K562 (cell line): Measurements from ENCODE around the gene MICU1. TPM values are rescaled to one million over a fixed set of nuclear protein-coding genes. Genes with fewer than 3 reads are reported as not detected.

ENCODE experiments used
- ATAC-seq: fragments of 200-7000 bp; cut with Tn5 transposase; 3 replicates; pipeline ENCODE4 v1.9.1; 2020; ENCODE audit warnings: moderate library complexity
- BruUV-seq: library from RNA; stranded (reverse); fragments of 400-500 nt; replicated peaks from 2 replicates; lab custom pipeline; 2021; lab: Mats Ljungman, UMichigan
- CTCF ChIA-PET: fragments of 300-600 bp; formaldehyde crosslinking; extraction: SDS; loops from one replicate; lab custom pipeline; 2021; ENCODE audit warnings: low intra/inter-chr PET ratio; lab: Yijun Ruan, JAX
- POLR2A ChIA-PET: fragments of 300-600, 350-650 bp; sonication (Branson Sonifier 250); formaldehyde crosslinking; extraction: SDS; loops from one replicate; lab custom pipeline; 2021; ENCODE audit warnings: antibody characterized with exemption, inconsistent platforms; lab: Yijun Ruan, JAX
- DNase-seq, 4 experiments: peaks; one replicate each; pipeline versions ENCODE4 v3.0.0 to v3.0.0-alpha.2; 2011 to 2018; ENCODE audit warnings: low spot score in 3 of 4, mixed read lengths in 3 of 4; ENCODE audit errors: extremely low read depth in 1 of 4
- FAIRE-seq: peaks from 2 replicates; lab custom pipeline; 2011; peaks lifted over from hg19 to GRCh38; lab: Jason Lieb, UNC
- H2AFZ ChIP-seq: 2 replicates; pipeline ENCODE4 v1.6.0; 2011; ENCODE audit warnings: low read depth, low read length, control low read depth, inconsistent platforms
- H3K27ac ChIP-seq: fragments of 200-600 bp; 3 replicates; pipeline ENCODE4 v1.8.0; 2011; ENCODE audit warnings: low read depth, mild to moderate bottlenecking, control low read depth, inconsistent platforms, low read length, moderate library complexity, mixed read lengths; ENCODE audit errors: extremely low read depth
- H3K27me3 ChIP-seq, 2 experiments: fragments of 300-600 bp in 1 of 2; 2 replicates in 1 of 2; 3 replicates in 1 of 2; pipeline versions ENCODE4 v1.6.0 to v1.8.0; 2011; ENCODE audit warnings: inconsistent platforms in 2 of 2, low read length in 2 of 2, mild to moderate bottlenecking in 1 of 2, mixed read lengths in 1 of 2, moderate library complexity in 1 of 2; ENCODE audit not compliant: control insufficient read depth in 2 of 2, insufficient read depth in 2 of 2
- H3K36me3 ChIP-seq: fragments of 300-600 bp; 3 replicates; pipeline ENCODE4 v1.8.0; 2011; ENCODE audit warnings: mild to moderate bottlenecking, low read length, inconsistent platforms; ENCODE audit not compliant: control insufficient read depth, insufficient read depth
- H3K4me1 ChIP-seq, 2 experiments: fragments of 200-600 bp in 1 of 2; replicated peaks in 1 of 2; 2 replicates in 1 of 2; 3 replicates in 1 of 2; pipeline versions ENCODE4 v1.5.1 to v1.8.0; 2011; ENCODE audit warnings: inconsistent platforms in 2 of 2, low read length in 2 of 2, mild to moderate bottlenecking in 1 of 2, mixed read lengths in 1 of 2, moderate library complexity in 1 of 2; ENCODE audit not compliant: control insufficient read depth in 2 of 2, insufficient read depth in 2 of 2
- H3K4me2 ChIP-seq: 2 replicates; pipeline ENCODE4 v1.6.1; 2011; ENCODE audit warnings: low read length, control low read depth, inconsistent platforms, mixed read lengths; ENCODE audit not compliant: insufficient read depth
- H3K4me3 ChIP-seq: fragments of 200-600 bp; sonication (generic), shearing (Covaris generic); 2 replicates; pipeline ENCODE4 v1.5.1; 2016; ENCODE audit warnings: control low read depth, inconsistent platforms
- H3K79me2 ChIP-seq: fragments of 200-600 bp; 3 replicates; pipeline ENCODE4 v1.8.0; 2011; ENCODE audit warnings: low read length, inconsistent platforms; ENCODE audit not compliant: control insufficient read depth, insufficient read depth
- H3K9ac ChIP-seq, 2 experiments: 2 replicates each; pipeline versions ENCODE4 v1.6.0 to v1.6.1; 2011; ENCODE audit warnings: low read depth in 2 of 2, low read length in 2 of 2, control low read depth in 1 of 2, inconsistent platforms in 1 of 2, mild to moderate bottlenecking in 1 of 2, mixed read lengths in 1 of 2; ENCODE audit not compliant: insufficient read depth in 1 of 2
- H3K9me1 ChIP-seq: one replicate; pipeline ENCODE4 v1.6.0; 2011; ENCODE audit warnings: inconsistent platforms, mild to moderate bottlenecking, low read length, moderate library complexity; ENCODE audit not compliant: control insufficient read depth, insufficient read depth
- H3K9me3 ChIP-seq: replicated peaks from 2 replicates; pipeline ENCODE4 v1.5.1; 2011; ENCODE audit warnings: low read depth, low read length, inconsistent platforms; ENCODE audit not compliant: control insufficient read depth, insufficient read depth
- H4K20me1 ChIP-seq: replicated peaks from 2 replicates; pipeline ENCODE4 v1.6.1; 2011; ENCODE audit warnings: low read length, inconsistent platforms, mixed read lengths; ENCODE audit not compliant: control insufficient read depth, insufficient read depth
- CBX3 ChIP-seq, 2 experiments: IDR thresholded peaks; 1 replicate in 1 of 2; 2 replicates in 1 of 2; pipeline ENCODE4 v1.6.1; 2012; ENCODE audit warnings: inconsistent platforms in 2 of 2, low read length in 2 of 2, borderline replicate concordance in 1 of 2, control low read depth in 1 of 2
- CEBPB ChIP-seq: fragments of 450-650 bp; IDR thresholded peaks from 2 replicates; pipeline ENCODE4 v1.6.1; 2016; ENCODE audit warnings: missing genetic modification characterization, missing compliant biosample characterization
- CHD2 ChIP-seq: IDR thresholded peaks from 2 replicates; pipeline ENCODE4 v1.6.1; 2011; ENCODE audit warnings: low read depth, low read length
- KLF10 ChIP-seq: fragments of 250-450 bp; sonication (Bioruptor Pico); IDR thresholded peaks from 2 replicates; pipeline ENCODE4 v1.6.1; 2021; ENCODE audit warnings: matching md5 sums
- MAFG ChIP-seq: fragments of 450-650 bp; conservative IDR thresholded peaks from 2 replicates; pipeline ENCODE4 v1.6.1; 2016; ENCODE audit warnings: missing genetic modification characterization, missing compliant biosample characterization
- MNT ChIP-seq, 2 experiments: fragments of 450-650 bp; conservative IDR thresholded peaks; 2 replicates each; pipeline ENCODE4 v1.6.1; 2017; ENCODE audit warnings: mild to moderate bottlenecking in 2 of 2, moderate library complexity in 2 of 2
- NCOA1 ChIP-seq: fragments of 450-650 bp; IDR thresholded peaks from 2 replicates; pipeline ENCODE4 v1.6.1; 2016; ENCODE audit warnings: low read depth
- PYGO2 ChIP-seq: fragments of 450-650 bp; IDR thresholded peaks from 2 replicates; pipeline ENCODE4 v1.6.1; 2016; ENCODE audit warnings: mild to moderate bottlenecking, missing genetic modification characterization, moderate library complexity, missing compliant biosample characterization
- SP2 ChIP-seq: IDR thresholded peaks from 2 replicates; pipeline ENCODE4 v1.6.1; 2011; ENCODE audit warnings: mild to moderate bottlenecking, low read depth, low read length, moderate library complexity; ENCODE audit not compliant: poor library complexity, severe bottlenecking; ENCODE audit errors: extremely low read depth
- TGIF2 ChIP-seq: sonication (generic); formaldehyde crosslinking; IDR thresholded peaks from 2 replicates; pipeline ENCODE4 v1.8.1; 2022; ENCODE audit warnings: mild to moderate bottlenecking, missing genetic modification reagents, moderate library complexity
- TRIM24 ChIP-seq, 2 experiments: fragments of 450-650 bp; IDR thresholded peaks; 2 replicates each; pipeline ENCODE4 v1.6.1; 2016
- U2AF2 ChIP-seq: fragments of 200-400 bp; formaldehyde crosslinking; optimal IDR thresholded peaks from 2 replicates; pipeline ENCODE3; 2017; ENCODE audit warnings: low read depth, mild to moderate bottlenecking, low read length
- ZBTB1 ChIP-seq: sonication (generic); formaldehyde crosslinking; IDR thresholded peaks from 2 replicates; pipeline ENCODE4 v1.8.1; 2023; ENCODE audit warnings: missing genetic modification reagents, low read depth, mild to moderate bottlenecking, borderline replicate concordance
- ZBTB12 ChIP-seq: fragments of 250-450 bp; sonication (Bioruptor Pico); IDR thresholded peaks from 2 replicates; pipeline ENCODE4 v1.4.0; 2020
- ZC3H4 ChIP-seq: sonication (generic); formaldehyde crosslinking; IDR thresholded peaks from 2 replicates; pipeline ENCODE4 v1.9.0; 2021; ENCODE audit warnings: missing genetic modification reagents, borderline replicate concordance
- ZNF274 ChIP-seq: IDR thresholded peaks from 2 replicates; pipeline ENCODE4 v1.6.1; 2011; ENCODE audit warnings: low read depth, mild to moderate bottlenecking, low read length, moderate library complexity, borderline replicate concordance
- ZNF311 ChIP-seq: fragments of 250-450 bp; sonication (Bioruptor Pico); IDR thresholded peaks from 2 replicates; pipeline ENCODE4 v1.4.0; 2020; ENCODE audit warnings: mild to moderate bottlenecking, moderate library complexity
- ZNF316 ChIP-seq: fragments of 450-650 bp; IDR thresholded peaks from 2 replicates; pipeline ENCODE4 v1.6.1; 2016
- ZNF717 ChIP-seq: fragments of 250-450 bp; sonication (Bioruptor Pico); IDR thresholded peaks from 2 replicates; pipeline ENCODE4 v1.5.0; 2021
- WGBS: fragments of 100-300 bp; shearing (Covaris generic); methylation state at CpG from one replicate; pipeline ENCODE4 v1.1.6; 2016; ENCODE audit warnings: low coverage, mixed read lengths; ENCODE audit not compliant: insufficient coverage; ENCODE audit errors: missing lambda C conversion rate; 5-methylcytosine and 5-hydroxymethylcytosine counted together
- in situ Hi-C: fragments of 300-500 bp; cut with MboI; formaldehyde crosslinking; loops from 4 replicates; pipeline ENCODE4 v1.15.0; 2018; ENCODE audit warnings: inconsistent platforms, mixed read lengths
- intact Hi-C: fragments of 100-400 bp; cut with micrococcal nuclease; formaldehyde crosslinking; loops from 2 replicates; pipeline ENCODE4 v1.14.2; 2022
- polyA plus RNA-seq, 8 experiments: library from polyadenylated mRNA; depleted of rRNA in 4 of 8; stranded (reverse) in 5 of 8; unstranded in 3 of 8; fragments of >200 nt; fragmentation: Nextera tagmentation in 2 of 8; fragmentation: Illumina TruSeq in 1 of 8; extraction: Ambion mirVana in 2 of 8; extraction: Trizol in 1 of 8; gene quantifications; 2 replicates each; pipeline versions ENCODE4 v1.2.1 to v1.2.3, GENCODE V29; 2011 to 2014; ENCODE audit warnings: inconsistent platforms in 1 of 8, missing spikeins in 1 of 8
- total RNA-seq, 7 experiments: library from RNA; depleted of rRNA in 6 of 7; stranded (reverse); fragments of >200 nt in 6 of 7; fragmentation: Illumina TruSeq in 2 of 7; extraction: Trizol in 2 of 7; gene quantifications; 2 replicates each; pipeline versions ENCODE4 v1.2.1 to v1.2.3, GENCODE V29; 2011 to 2021; ENCODE audit warnings: low replicate concordance in 1 of 7

MICU1 gene
- total and polyA plus RNA-seq, 9 of the 15 experiments (the other 6 are each of a cell fraction or from before 2014, with no cell fraction given): 29.3 to 76.8 (median 48.4) TPM

- peak in 1 of 2 experiments; percentile 66; a peak in 2 of 3 replicates for TF ChIP-seq CBX3 (IDR thresholded peaks at IDR 0.05; ENCODE audit: borderline replicate concordance in 1 of 2, low read length in 2 of 2)
- TF ChIP-seq PYGO2 (tag): 0 out of 2 replicates have a peak, but pooled peaks have one; percentile 8
Observed at GRCh38 chr10:72503694-72504438, 122.0 kb downstream of the MICU1 start (continued).

- DNase-seq (peak in 2 of 4 experiments; percentile 36 to 63), FAIRE-seq (peak; percentile 74), ATAC-seq (peak; percentile 92)
- in situ Hi-C loops: no loop called here
- Histone ChIP-seq H3K9me3 (no peaks in the 10 kb centered on the region; the same call in 1 of the 2 replicates), H3K4me1 (peaks cover 4 to 14% of the 10 kb centered on the region in 2 experiments; a peak in 2 of 5 replicates), H3K27me3 (no peaks in the 10 kb centered on the region), H3K4me2 (peak overlapping the region; percentile 15; the same call in 1 of the 2 replicates), H3K9me1 (no peaks in the 10 kb centered on the region), H3K4me3 (no peak overlapping the region), H3K36me3 (no peaks in the 10 kb centered on the region), H2AFZ (no peak overlapping the region), H3K9ac (no peak overlapping the region), H3K27ac (peak overlapping the region; percentile 34; the same call in 1 of the 3 replicates), H4K20me1 (no peaks in the 10 kb centered on the region), H3K79me2 (no peaks in the 10 kb centered on the region)
- ChIA-PET CTCF (no interaction called here), POLR2A (interaction anchor here (0.9 to 2.6 kb wide), 3 partner anchors 9 to 126 kb away, joined by 3 to 8 read pairs (median 3); no protein-coding TSS in a partner anchor)
- intact Hi-C loops: no loop called here
- WGBS: 0% methylated on average over 1 of the region's 1 CpG
- no TSS peak for BruUV-seq
- TF ChIP-seq SP2: no peak
- no peak for TF ChIP-seq U2AF2
- 0 out of 4 replicates have a peak, but pooled peaks have one; percentile 33 to 34 for TF ChIP-seq MNT (conservative IDR thresholded peaks at IDR 0.05)
- TF ChIP-seq MAFG (tag): peak; percentile 33; the same call in 1 of the 2 replicates
- no peak for TF ChIP-seq TGIF2 (CRISPR knock-in tag)
- no peak for TF ChIP-seq ZNF311 (CRISPR knock-in tag)
- no peak for TF ChIP-seq ZBTB12 (CRISPR knock-in tag)
- 0 out of 2 replicates have a peak, but pooled peaks have one; percentile 15 for TF ChIP-seq CHD2
- TF ChIP-seq KLF10 (CRISPR knock-in tag): no peak
- TF ChIP-seq CEBPB: peak; percentile 94
- TF ChIP-seq ZNF274: no peak
- TF ChIP-seq NCOA1: no peak
- TF ChIP-seq ZBTB1 (CRISPR knock-in tag): no peak
- TF ChIP-seq ZNF717 (CRISPR knock-in tag): no peak
- TF ChIP-seq TRIM24 (IDR thresholded peaks at IDR 0.05): peak; percentile 14 to 33; a peak in 1 of 4 replicates
- no peak for TF ChIP-seq ZC3H4
- TF ChIP-seq ZNF316: no peak; the same call in 1 of the 2 replicates
Observed at GRCh38 chr10:72503241-72503640, 122.6 kb downstream of the MICU1 start.
